Measurements from ENCODE around the gene SEMA6C.
"Not testable (repeated sequence)": the region's sequence is repeated elsewhere in the genome, so short reads cannot be mapped to it uniquely, and the experiment has no call there.

The SEMA6C gene, protein sequence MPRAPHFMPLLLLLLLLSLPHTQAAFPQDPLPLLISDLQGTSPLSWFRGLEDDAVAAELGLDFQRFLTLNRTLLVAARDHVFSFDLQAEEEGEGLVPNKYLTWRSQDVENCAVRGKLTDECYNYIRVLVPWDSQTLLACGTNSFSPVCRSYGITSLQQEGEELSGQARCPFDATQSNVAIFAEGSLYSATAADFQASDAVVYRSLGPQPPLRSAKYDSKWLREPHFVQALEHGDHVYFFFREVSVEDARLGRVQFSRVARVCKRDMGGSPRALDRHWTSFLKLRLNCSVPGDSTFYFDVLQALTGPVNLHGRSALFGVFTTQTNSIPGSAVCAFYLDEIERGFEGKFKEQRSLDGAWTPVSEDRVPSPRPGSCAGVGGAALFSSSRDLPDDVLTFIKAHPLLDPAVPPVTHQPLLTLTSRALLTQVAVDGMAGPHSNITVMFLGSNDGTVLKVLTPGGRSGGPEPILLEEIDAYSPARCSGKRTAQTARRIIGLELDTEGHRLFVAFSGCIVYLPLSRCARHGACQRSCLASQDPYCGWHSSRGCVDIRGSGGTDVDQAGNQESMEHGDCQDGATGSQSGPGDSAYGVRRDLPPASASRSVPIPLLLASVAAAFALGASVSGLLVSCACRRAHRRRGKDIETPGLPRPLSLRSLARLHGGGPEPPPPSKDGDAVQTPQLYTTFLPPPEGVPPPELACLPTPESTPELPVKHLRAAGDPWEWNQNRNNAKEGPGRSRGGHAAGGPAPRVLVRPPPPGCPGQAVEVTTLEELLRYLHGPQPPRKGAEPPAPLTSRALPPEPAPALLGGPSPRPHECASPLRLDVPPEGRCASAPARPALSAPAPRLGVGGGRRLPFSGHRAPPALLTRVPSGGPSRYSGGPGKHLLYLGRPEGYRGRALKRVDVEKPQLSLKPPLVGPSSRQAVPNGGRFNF

DNA sequence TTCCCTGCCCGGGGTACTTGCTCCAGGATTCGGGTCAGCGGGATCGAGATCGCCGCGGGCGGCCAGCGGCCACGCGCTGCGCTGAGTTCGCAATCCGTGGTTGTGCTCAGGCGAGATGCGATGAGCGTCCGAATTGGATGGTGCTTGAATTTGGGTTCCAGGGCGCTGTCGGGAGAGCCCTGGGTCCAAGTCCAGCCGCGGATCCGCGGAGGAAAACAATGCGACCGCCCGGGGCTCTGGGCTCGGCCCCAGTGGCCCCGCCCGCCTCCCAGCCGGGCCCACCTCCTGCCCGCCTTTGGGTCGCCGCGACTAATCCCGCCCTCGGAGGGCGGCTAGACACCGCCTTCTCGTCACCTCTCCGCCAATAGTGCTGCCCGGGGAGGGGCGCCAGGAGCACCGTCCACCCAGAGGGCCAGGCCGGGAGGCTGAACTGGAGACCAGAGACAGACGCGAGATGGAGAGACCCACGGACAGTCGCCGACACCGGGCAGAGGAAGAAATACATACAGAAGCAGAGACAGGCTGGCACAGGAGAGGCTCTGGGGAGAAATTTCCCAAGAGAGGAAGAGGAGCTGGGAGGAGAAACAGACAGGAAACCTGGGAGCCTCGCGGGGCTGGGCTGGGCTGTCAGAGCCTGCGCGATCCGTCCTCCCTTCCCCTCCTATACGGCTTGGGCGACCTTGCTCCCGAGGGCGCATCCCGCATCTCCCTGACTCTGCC, at the start of gene SEMA6C:
TSS of gene SEMA6C (minus strand) at position 220 of the 720 bp plus-strand sequence. CDS start 4,010 bp downstream, outside the sequence.
- peak; percentile 77 for DNase-seq (ENCODE audit: low read depth)

DNA sequence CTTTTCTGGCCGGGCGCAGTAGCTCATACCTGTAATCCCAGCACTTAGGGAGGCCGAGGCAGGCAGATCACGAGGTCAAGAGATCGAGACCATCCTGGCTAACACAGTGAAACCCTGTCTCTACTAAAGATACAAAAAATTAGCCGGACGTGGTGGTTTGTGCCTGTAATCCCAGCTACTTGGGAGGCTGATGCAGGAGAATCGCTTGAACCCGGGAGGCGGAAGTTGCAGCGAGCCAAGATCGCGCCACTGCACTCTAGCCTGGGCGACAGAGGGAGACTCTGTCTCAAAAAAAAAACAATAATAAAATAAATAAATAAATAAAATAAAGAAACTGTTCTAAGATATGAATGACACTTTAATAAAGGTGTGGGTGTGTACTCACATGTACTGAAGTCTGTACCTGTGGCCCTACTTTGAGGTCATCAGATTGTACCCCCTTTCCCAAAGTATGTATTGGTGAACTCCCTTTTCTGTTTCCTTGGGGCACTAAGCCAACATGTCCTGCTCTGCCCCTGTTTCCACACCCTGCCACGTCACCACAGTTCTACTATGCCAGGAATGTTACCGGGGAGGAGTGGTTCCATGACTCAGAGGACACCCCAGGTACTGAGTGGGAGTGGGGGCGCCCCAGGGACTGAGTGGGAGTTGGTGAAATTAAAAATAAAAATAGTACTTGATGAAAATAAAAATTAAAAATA, 48.6 kb upstream of the SEMA6C start:
- not testable (repeated sequence) for DNase-seq (ENCODE audit: low read depth)

DNA sequence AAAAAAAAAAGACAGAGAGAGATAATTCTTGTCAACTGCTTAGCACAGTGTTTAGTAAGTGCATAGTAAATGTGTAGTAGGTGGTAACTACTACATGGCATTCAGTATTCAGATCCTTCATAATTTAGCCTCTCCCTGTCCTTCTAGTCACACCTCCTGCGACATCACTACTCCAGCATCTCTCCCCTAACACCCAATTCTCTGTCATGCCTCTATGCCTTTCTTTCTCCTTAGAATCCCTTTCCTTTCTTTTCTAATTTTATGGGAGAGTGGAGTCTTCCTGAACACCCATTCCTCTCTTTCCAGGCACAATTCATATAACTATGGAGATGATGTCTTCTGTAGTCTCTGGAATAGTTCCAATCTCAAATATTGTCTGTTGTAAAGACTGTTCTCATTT, 47.4 kb upstream of the SEMA6C start:
- DNase-seq (ENCODE audit: low read depth), result no peak

DNA sequence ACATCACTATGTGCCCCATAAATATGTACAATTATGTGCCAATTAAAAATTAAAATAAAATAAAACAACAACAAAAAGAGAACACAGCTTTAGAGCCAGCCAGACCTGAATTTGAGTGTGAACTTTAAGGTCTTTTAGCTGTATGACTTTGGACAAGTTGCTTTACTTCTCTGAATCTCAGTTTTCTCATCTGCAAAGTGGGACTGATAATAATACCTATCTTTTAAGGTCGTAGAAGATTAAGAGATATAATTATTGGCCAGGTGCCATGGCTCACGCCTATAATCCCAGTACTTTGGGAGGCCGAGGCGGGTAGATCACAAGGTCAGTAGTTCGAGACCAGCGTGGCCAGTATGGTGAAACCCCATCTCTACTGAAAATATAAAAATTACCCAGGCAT, 46.9 kb upstream of the SEMA6C start:
- no peak for DNase-seq (ENCODE audit: low read depth)

DNA sequence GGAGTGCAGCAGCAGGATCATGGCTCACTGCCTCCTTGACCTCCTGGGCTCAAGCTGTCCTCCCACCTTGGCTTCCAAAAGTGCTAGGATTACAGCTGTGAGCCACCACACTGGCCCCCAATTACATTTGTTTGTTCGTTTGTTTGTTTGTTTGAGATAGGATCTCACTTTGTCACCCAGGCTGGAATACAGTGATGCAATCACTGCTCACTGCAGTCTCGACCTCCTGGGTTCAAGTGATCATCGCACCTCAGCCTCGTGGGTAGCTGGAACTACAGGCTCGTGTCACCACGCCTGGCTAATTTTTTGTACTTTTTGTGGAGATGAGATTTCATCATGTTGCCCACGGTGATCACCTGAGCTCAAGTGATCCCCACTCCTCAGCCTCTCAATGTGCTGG, 45.6 kb upstream of the SEMA6C start:
- DNase-seq (ENCODE audit: low read depth), result no peak

DNA sequence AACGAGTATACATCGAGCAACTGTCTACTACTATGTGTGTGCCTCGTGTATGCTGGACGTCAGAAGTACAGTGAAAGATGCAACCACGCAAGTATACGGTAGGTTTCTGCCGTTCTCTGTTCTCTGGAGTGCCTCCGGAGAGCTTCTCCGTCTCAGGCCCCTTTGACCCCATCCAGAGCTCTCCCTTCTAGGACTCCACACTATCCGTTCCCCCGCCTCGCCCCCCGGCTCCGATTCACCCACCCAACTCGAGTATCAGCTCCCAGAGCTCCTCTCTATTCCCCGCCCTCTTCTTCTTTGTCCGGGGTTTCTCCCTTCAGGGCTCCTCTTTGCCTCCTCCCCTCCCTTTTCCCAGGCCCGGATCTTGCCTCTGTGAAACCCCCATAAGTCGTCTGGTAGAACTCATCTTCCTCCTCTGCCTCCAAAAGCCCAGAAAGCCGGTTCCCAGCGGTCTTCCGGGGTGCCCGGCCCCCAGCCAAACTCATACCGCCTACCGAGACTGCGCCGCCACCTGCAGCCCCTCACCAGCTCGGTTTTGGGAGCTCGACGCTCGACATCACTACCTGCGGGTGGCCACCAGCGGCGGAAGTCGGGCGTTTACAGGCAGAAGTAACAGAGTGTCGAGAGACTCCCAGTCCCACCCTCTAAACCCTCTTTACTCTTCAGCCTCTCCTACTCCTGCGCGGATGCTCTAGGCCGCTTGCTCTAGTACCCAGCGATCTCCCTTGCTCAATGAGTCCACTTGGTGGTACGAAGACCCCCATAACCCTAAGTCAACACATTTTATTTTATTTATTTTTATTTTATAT, 43.4 kb upstream of the SEMA6C start, which contains the start of gene VPS72:
TSS of gene VPS72 (minus strand) at position 561 of the 809 bp plus-strand sequence. CDS start at position 485, 76 bp downstream.
- DNase-seq (ENCODE audit: low read depth), result peak; percentile 72

DNA sequence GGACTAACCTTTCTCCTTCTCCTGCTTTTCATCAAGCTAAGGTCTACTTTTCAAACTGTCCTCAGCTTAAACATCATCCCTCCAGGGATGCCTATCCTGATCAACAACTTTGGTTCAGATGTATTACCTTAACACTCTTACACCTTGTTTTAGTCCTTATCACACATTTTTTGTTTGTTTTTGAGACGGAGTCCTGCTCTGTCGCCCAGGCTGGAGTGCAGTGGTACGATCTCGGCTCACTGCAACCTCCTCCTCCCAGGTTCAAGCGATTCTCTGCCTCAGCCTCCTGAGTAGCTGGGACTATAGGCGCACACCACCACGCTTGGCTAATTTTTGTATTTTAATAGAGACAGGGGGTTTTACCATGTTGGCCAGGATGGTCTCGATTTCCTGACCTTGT, 42.2 kb upstream of the SEMA6C start:
- DNase-seq (ENCODE audit: low read depth), result not testable (repeated sequence)

DNA sequence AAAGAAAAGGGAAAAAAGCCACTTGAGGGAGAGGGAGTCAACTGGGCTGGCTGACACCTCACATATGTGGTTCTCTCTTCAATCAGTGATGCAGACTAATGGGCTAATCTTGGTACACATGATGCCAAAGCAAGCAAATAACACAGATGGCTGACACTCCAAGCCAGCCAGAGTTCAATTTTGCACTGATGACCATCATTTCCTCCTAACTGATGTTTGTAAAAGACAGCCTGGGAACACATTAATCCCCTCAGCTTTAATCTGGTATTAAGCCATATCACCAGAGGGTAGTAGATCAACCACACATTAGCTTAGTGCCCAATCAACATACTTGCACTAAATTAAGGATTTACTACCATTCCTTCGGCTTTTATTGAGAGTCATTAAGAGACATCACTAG, 40.8 kb upstream of the SEMA6C start:
- no peak for DNase-seq (ENCODE audit: low read depth)

DNA sequence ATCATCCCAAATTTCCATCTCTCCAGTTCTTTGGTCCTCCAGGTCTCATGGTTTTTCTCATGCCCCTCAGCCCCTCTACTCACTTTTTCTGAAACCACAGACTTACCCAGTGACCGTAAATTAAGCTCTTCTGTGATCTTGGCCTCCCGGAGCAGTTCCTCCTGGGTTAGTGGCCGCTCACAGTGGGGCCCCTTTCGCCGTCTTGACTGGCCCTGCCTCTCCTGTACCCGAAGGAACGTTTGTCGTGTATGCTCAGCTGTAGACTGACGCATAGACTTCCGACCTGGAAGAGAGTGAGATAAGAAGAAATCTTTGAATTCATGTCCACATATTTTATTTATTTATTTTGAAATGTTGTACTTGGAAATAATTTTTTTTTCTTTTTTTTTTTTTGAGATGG, 37.8 kb upstream of the SEMA6C start:
- no peak for DNase-seq (ENCODE audit: low read depth)

DNA sequence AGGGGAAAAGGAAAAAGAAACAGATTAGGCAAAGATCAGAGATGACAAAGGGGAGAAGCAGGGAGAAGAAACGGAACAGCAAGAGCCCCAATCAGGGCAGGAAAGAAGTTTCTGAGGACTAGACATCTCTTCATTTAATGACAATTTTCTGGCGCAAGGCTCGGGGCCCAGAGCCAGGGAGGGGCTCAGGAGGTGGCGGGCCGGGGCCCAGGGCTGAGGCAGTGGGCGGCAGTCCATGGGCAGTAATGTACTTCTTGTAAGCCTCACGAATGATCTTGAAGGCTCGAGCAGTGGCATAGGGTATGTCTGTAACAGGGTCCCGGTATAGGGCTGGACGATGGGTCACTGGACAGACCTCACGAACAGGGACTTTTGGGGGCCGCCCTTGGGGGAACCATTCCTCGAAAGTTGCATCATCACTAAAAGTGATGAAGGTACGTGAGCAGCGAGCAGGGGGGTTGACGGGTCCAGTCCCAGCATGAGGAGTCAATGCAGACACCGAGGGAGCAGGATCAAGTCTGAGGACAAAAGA, 30.1 kb upstream of the SEMA6C start:
- DNase-seq (ENCODE audit: low read depth), result no peak

DNA sequence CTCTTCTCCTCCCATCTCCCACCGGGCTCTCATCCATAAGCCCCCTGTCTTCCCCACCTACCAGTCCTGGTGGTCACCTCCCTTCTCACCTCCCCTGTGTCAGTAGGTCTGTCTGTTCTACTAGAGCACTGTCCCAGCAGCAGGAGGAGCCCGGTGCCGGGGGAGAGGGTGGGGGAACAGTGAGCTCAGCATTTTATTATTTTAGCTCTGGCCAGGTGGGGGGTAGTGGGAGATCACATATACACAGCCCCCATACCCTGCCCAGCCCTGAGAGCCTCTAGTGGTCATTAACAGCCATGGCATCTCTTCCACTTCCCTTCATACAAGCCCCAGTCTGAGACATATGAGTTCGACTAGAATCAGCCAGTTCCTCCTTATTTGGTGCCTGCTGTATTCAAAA, 29.4 kb upstream of the SEMA6C start, which contains the start of gene TMOD4:
TSS of gene TMOD4 (minus strand) at position 119 of the 400 bp plus-strand sequence. CDS start 1,106 bp downstream, outside the sequence.
- no peak for DNase-seq (ENCODE audit: low read depth)

DNA sequence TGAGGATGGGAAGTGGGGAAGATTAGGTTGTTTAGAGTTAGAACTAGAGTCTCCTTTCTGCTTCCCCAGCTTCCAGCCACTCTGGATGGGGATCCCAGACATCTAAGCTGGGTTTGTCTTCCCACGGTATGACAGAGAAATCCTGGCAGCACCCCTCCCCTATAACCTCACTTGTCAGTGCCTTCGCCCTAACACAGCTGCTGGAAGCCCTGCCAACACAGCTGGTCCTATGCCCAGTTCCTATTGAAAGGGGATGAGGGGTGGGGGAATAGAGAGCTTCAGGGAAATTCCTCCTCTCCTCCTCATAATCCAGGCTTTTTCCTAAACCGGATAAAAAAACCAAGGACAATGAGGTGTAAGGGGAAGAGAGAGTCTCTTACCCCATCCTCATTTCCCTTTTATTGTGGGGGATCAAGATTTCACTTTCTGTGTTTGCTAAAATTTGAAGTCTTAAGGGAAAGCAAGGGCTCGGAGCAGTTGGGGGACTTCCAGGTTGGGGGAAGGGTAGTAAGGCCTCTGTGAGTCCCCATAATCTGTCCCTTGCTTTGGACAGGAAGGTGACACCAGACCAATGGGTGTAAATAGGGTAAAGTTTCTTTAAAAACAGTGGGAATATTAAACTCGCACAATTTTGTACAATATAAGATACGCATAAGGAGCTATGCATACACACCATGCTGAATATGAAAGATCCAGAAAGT, 28.8 kb upstream of the SEMA6C start:
- no peak for DNase-seq (ENCODE audit: low read depth)

DNA sequence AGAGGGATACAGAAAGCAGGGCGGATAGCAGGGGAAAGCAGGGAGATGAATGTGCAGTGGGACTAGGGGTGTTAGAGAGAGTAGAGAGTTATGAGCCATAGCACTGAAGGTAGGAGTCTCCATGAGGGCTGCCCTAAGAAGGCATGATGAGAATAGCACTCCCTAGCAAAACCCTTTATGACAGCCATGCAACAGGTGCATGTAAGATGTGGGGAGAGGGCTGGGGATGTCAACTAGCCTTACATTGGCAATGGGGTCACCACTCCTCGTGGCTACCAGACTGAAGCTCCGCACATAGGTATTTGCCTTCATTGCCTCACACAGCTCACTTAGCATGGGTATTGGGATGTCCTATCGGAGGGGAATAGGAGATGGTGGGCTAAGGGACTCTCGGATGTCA, 24.8 kb upstream of the SEMA6C start:
- DNase-seq (ENCODE audit: low read depth), result no peak

DNA sequence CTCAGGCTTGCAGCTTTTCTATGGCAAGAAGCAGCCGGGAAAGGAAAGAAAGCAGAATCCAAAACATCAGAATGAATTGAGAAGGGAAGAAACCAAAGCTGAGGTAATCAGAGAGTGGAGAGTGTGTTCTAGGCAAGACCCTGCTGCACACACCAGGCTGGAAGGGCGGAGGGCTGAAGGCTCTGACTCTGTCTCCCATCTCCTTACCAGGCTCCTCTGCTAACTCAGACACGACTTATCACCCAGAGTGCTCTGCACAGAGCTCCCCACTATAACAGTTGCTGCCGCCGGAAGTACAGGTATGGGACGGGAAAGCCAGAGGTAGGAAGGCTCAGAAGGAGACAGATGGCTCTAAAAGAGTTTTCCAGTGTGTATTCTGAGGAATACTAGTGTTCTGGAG, 20.7 kb upstream of the SEMA6C start:
- no peak for DNase-seq (ENCODE audit: low read depth)

DNA sequence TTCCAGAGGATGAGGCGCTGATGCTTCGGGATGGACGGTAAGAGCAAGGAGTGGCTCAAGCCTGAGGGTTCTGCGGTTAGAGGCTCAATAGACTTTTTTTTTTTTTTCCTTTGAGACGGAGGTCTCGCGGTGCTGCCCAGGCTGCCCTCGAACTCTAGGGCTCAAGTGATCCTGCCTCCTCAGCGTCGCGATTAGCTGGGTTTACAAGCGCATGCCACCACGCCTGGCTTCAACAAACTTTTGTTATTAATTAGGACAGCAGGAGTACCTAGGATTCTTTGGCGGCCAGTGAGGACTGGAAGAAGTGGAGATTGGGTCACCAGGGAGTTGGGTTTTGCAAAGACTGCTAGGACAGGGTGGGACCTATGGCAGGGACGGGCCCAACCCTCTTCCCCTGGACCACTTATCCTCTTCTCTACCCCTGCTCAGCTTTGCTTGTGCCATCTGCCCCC, 20.1 kb upstream of the SEMA6C start:
- no peak for DNase-seq (ENCODE audit: low read depth)

DNA sequence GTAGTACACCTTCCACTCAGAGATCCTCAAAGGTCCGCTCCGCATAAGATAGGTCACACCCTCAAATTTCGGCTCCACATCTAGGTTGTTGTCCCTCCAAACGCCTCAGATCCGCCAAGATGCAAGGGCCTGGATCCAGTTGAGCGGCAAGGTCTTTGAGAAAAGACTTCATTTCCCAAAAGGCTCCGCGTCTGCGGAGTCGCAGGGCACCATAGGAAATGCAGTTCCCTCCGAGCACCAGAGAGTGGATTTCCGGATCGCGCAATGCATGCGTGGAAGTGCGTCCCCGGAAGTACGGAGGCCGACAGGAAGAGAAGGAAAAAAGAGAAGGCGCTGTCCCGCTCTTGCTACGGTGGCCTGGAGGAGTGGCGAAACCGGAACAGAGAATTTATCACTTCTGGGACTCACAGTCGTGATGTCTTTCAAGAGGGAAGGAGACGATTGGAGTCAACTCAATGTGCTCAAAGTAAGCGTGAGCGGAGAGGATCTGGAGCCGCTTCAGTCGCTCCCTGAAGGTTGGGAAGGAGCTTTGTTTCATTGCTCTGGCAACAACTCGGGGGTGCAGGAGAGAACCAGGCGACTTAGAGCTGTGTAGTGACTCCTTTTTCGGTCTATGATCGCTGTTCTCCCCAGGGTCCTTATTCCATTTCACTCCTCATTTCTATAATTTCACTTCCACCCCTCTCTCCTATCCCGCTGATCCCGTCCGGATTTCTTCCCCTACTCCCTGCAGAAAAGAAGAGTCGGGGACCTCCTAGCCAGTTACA, 19.5 kb upstream of the SEMA6C start, which contains the start of the genes LYSMD1 and SCNM1:
TSS of gene LYSMD1 (minus strand) at position 165 of the 767 bp plus-strand sequence. CDS start 644 bp downstream, outside the sequence.
TSS of gene SCNM1 (plus strand) at position 407 of the 767 bp plus-strand sequence. CDS start at position 416, 9 bp downstream.
- DNase-seq (ENCODE audit: low read depth), result peak; percentile 90

DNA sequence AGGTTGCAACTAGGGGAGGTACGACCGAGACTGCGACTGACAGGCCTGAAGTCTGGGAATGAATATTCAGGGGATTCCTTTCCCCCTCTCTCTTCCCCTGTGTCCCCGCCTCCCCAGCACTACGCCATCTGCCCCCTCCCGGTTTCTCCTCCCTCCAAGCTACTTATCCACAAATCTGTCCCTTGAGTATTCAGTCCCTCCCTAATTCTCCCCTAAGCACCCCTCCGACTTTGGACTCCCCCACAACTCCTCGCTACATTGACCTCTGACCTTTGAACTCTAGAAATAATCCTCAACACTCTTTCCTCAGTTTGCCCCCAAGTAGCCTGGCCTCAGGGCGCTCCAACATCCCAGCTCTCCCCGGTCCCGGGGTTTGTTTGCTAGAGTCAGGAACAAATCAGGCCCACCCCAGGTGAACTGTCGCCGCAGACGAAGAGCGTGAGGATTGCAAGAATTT, 18.9 kb upstream of the SEMA6C start:
- DNase-seq (ENCODE audit: low read depth), result no peak

DNA sequence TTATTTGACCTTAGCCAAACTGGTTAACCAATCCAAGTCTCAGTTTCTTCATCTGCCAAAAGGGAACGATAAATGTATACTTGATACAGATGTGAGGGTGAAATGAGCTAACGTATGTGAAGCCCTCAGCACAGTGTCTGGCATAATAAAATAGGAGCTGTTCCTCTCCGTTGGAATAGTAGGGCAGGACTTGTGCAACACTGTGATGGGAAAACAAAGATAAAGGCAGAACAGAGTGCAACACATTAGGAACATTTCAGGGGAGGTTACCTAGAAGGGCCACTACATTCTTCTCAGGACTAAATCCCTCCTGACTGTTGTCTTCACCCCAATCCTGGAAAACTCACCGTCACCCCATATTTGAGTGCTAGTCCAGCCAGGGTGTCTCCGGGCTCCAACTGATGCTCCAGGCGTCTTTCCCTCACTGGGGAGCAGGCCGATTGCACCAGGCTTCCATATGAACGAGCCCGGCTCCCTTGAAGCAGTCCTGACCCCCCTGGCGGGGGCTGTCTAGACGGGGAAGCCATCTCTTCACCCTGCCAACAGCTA, 18.4 kb upstream of the SEMA6C start:
- DNase-seq (ENCODE audit: low read depth), result no peak
